ENCODE data around the gene SLC7A6. TPM values are rescaled to one million over a fixed set of nuclear protein-coding genes. Genes with fewer than 3 reads are reported as not detected.

Gene SLC7A6
- total and polyA plus RNA-seq, 2 of the 13 experiments (the other 11 are each of a cell fraction or from before 2014, with no cell fraction given) = 35.8 to 70.8 TPM

GRCh38 chr16:68328151-68328859 is 64.0 kb downstream of the SLC7A6 start (continued):
- TF ChIP-seq ATF5 (CRISPR knock-in tag; IDR thresholded peaks at IDR 0.05; ENCODE audit: low read depth) = no peak
- no peak for TF ChIP-seq ZNF530 (CRISPR knock-in tag; IDR thresholded peaks at IDR 0.05; ENCODE audit: low read depth)
- TF ChIP-seq ZNF232 (CRISPR knock-in tag; IDR thresholded peaks at IDR 0.05; ENCODE audit: borderline replicate concordance) = 0 out of 2 replicates have a peak, but pooled peaks have one; percentile 28
- no peak for TF ChIP-seq CSRNP1 (CRISPR knock-in tag; IDR thresholded peaks at IDR 0.05)
- TF ChIP-seq NFIB (CRISPR knock-in tag; IDR thresholded peaks at IDR 0.05; ENCODE audit: borderline replicate concordance) = no peak
- TF ChIP-seq ZNF772 (CRISPR knock-in tag; IDR thresholded peaks at IDR 0.05) = no peak
- TF ChIP-seq RNF2 (conservative IDR thresholded peaks at IDR 0.05; ENCODE audit: low read depth) = no peak
- no peak for TF ChIP-seq ELF4 (CRISPR knock-in tag; IDR thresholded peaks at IDR 0.05; ENCODE audit: borderline replicate concordance)
- no peak for TF ChIP-seq ZMYM2 (CRISPR knock-in tag; IDR thresholded peaks at IDR 0.05)
- TF ChIP-seq MAF1 (CRISPR knock-in tag; IDR thresholded peaks at IDR 0.05; ENCODE audit: borderline replicate concordance) = no peak
- no peak for TF ChIP-seq KLF12 (CRISPR knock-in tag; IDR thresholded peaks at IDR 0.05; ENCODE audit: borderline replicate concordance)
- no peak for TF ChIP-seq ZNF788 (CRISPR knock-in tag; IDR thresholded peaks at IDR 0.05; ENCODE audit: borderline replicate concordance)
- TF ChIP-seq ZBTB40 (IDR thresholded peaks at IDR 0.05) = no peak
- TF ChIP-seq ZBTB40 (CRISPR knock-in tag; IDR thresholded peaks at IDR 0.05) = no peak
- TF ChIP-seq ZNF589 (CRISPR knock-in tag; conservative IDR thresholded peaks at IDR 0.05) = no peak
- TF ChIP-seq MBD4 (IDR thresholded peaks at IDR 0.05; ENCODE audit: borderline replicate concordance, low read length) = no peak; the same call in 1 of the 2 replicates
- TF ChIP-seq ZNF780A (CRISPR knock-in tag; IDR thresholded peaks at IDR 0.05) = 0 out of 2 replicates have a peak, but pooled peaks have one; percentile 63
- TF ChIP-seq ZNF569 (CRISPR knock-in tag; IDR thresholded peaks at IDR 0.05; ENCODE audit: borderline replicate concordance) = no peak
- 0 out of 2 replicates have a peak, but pooled peaks have one; percentile 35 for TF ChIP-seq ZNF335 (CRISPR knock-in tag; IDR thresholded peaks at IDR 0.05)
